Measurements from ENCODE around the gene FTO. TPM values are rescaled to one million over a fixed set of nuclear protein-coding genes. Genes with fewer than 3 reads are reported as not detected.

FTO gene
- total RNA-seq, 4 donors from 2014 or later = 125 to 182 (median 164) TPM

DNA sequence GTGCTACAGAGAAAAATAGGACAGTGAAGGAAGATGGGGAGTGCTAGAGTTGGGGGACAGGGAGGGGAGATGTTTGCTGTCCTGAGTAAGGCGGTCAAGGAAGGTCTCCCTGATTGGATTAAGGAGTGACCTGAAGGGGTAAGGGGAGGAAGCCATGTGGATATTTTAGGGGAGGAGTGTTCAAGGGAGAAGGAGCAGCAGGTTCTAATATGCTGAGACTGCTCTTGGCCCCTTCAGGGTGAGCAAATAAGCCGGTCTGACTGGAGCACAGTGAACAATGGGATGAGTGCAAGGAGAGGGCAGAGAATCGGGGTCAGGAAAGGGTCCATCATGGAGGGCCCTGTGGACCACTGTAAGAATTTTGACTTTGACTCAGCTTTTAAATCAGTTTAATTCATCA, 393.8 kb downstream of the FTO start:
- intact Hi-C loops (cut with DNase I) = no loop called here
- WGBS, 2 donors = 61 to 79% methylated on average over 3 of the region's 3 CpGs
- Histone ChIP-seq H3K4me1 (no peaks in the 10 kb centered on the region), H3K36me3 (no peaks in the 10 kb centered on the region), H3K9me3 (no peaks in the 10 kb centered on the region), H3K27ac (no peak overlapping the region), H3K4me3 (replicated peaks in 1 of 3) (no peak overlapping the region), H3K27me3 (no peaks in the 10 kb centered on the region)
- TF ChIP-seq CTCF (IDR thresholded peaks at IDR 0.05) (no peak), POLR2A (IDR thresholded peaks at IDR 0.05) (no peak)
- no peak for DNase-seq

GRCh38 chr16:54098247-54098646, 394.3 kb downstream of the FTO start:
- TF ChIP-seq CTCF (IDR thresholded peaks at IDR 0.05) = no peak
- TF ChIP-seq POLR2A (IDR thresholded peaks at IDR 0.05) = no peak
- Histone ChIP-seq H3K36me3 (no peaks in the 10 kb centered on the region), H3K9me3 (no peaks in the 10 kb centered on the region), H3K4me3 (replicated peaks in 1 of 3) (no peak overlapping the region), H3K4me1 (peaks cover 0 to 4% of the 10 kb centered on the region in 2 donors), H3K27me3 (no peaks in the 10 kb centered on the region), H3K27ac (no peak overlapping the region)
- DNase-seq = no peak
- intact Hi-C loops (cut with DNase I) = no loop called here
- 81 to 94% methylated on average over 2 of the region's 2 CpGs for WGBS, 2 donors

DNA sequence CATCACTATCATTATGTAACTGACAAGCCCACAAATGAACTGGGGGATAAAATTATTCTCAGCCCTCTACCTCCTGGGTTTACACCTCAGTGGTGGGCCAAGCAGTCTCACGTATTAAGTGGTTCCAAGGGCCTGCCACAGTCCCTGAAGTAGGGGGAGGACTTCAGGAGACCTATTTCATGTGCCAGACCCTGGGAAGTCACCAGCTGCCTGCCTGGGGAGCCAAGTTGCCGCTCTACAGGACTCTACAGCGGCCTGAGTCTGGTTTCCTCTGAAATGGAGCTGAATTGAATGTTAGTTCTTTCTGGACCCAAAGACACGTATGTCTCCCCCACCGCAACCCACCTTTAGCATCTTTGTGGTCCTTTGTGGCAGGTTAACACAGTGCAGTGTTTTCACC, 395.7 kb downstream of the FTO start:
- Histone ChIP-seq H3K27ac (no peak overlapping the region), H3K27me3 (no peaks in the 10 kb centered on the region), H3K4me1 (peaks cover 0 to 8% of the 10 kb centered on the region in 2 donors), H3K9me3 (no peaks in the 10 kb centered on the region), H3K4me3 (replicated peaks in 1 of 3) (no peak overlapping the region), H3K36me3 (no peaks in the 10 kb centered on the region)
- 80 to 90% methylated on average over 5 of the region's 5 CpGs for WGBS, 2 donors
- no peak for TF ChIP-seq POLR2A (IDR thresholded peaks at IDR 0.05)
- no peak for TF ChIP-seq CTCF (IDR thresholded peaks at IDR 0.05)
- intact Hi-C loops (cut with DNase I) = no loop called here
- no peak for DNase-seq

DNA sequence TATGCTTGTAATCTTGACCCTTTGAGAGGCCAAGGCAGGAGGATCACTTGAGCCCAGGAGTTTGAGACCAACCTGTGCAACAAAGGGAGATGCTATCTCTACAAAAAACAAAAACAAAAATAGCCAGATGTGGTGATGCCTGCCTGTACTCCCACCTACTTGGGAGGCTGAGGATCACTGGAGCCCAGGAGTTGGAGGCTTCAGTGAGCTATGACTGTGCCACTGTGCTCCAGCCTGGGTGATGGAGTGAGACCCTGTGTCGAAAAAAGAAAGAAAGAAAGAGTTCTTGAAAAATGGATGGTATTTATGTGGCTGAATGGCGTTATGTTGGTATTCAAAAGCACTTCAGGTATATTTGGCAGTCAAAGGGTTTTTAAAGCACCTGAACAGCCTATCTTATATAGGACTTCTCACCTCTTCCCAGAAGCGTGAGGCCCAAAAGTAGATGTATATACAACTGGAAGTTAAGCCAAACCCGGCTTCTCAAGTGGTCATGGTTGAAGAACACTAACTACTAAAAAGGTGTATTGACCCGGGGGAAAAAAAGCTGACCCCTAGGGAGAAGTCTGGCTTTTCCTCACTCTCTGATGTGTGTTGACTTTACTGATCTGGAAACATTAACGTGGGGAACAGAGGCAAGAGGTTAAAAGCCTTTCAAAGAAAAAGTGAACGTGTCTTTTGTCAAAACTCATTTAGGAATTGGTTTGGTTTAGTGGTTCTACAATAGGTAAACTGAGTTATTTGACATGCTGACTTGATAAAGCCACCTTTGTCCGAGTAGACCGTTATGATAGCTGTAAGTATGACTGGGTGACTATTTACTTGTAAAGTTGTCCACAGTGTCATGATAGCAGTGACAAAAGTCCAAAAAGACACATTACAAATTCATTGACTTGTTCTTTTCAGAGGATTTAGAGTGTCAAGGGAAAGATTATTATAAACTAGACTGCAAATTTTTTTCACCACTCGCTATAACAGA, 399.2 kb downstream of the FTO start:
- 55 to 58% methylated on average over 10 of the region's 10 CpGs for WGBS, 2 donors
- no peaks in the 10 kb centered on the region for H3K27me3 ChIP-seq
- intact Hi-C loops (cut with DNase I) = no loop called here
- no peak for DNase-seq
- no peaks in the 10 kb centered on the region for H3K36me3 ChIP-seq
- H3K9me3 ChIP-seq = no peaks in the 10 kb centered on the region
- TF ChIP-seq POLR2A (IDR thresholded peaks at IDR 0.05) (no peak), CTCF (IDR thresholded peaks at IDR 0.05) (no peak)
- no peak overlapping the region for H3K27ac ChIP-seq
- no peak overlapping the region for H3K4me3 ChIP-seq (replicated peaks in 1 of 3)
- H3K4me1 ChIP-seq = peaks cover 0 to 8% of the 10 kb centered on the region in 2 donors

- H3K4me1 ChIP-seq = peaks cover 0 to 8% of the 10 kb centered on the region in 2 donors
- TF ChIP-seq CTCF (IDR thresholded peaks at IDR 0.05) (no peak), POLR2A (IDR thresholded peaks at IDR 0.05) (no peak)
- H3K36me3 ChIP-seq = no peaks in the 10 kb centered on the region
- H3K9me3 ChIP-seq = no peaks in the 10 kb centered on the region
- peak; percentile 7 to 29 for DNase-seq
- no peak overlapping the region for H3K27ac ChIP-seq
- H3K27me3 ChIP-seq = no peaks in the 10 kb centered on the region
- WGBS, 2 donors = 78 to 79% methylated on average over 5 of the region's 5 CpGs
- intact Hi-C loops (cut with DNase I) = no loop called here
- no peak overlapping the region for H3K4me3 ChIP-seq (replicated peaks in 1 of 3)
Observed at GRCh38 chr16:54106057-54106456, 402.1 kb downstream of the FTO start.

Data from thyroid gland (tissue), 4 donors.